Osteoblast (primary cell): ENCODE results near the gene SLC13A2. TPM values are rescaled to one million over a fixed set of nuclear protein-coding genes. Genes with fewer than 3 reads are reported as not detected.
"Not testable (repeated sequence)": the region's sequence is repeated elsewhere in the genome, so short reads cannot be mapped to it uniquely, and the experiment has no call there.

ENCODE experiments used
- DNase-seq: peaks from one replicate; pipeline ENCODE4 v3.0.0; 2011; ENCODE audit warnings: low spot score, mixed read lengths; ENCODE audit not compliant: insufficient read length; ENCODE audit errors: missing footprints
- H2AFZ ChIP-seq: 2 replicates; pipeline ENCODE4 v1.6.0; 2011; ENCODE audit warnings: mild to moderate bottlenecking, low read length
- H3K27ac ChIP-seq: 2 replicates; pipeline ENCODE4 v1.5.1; 2011; ENCODE audit warnings: mild to moderate bottlenecking, low read depth, low read length, moderate library complexity
- H3K27me3 ChIP-seq: 2 replicates; pipeline ENCODE4 v1.6.0; 2012; ENCODE audit warnings: mild to moderate bottlenecking, control low read depth, inconsistent platforms, low read length, moderate library complexity; ENCODE audit not compliant: insufficient read depth
- H3K36me3 ChIP-seq: 2 replicates; pipeline ENCODE4 v1.5.1; 2011; ENCODE audit warnings: mild to moderate bottlenecking, low read length, control low read depth, moderate library complexity; ENCODE audit not compliant: insufficient read depth
- H3K4me1 ChIP-seq: 2 replicates; pipeline ENCODE4 v1.5.1; 2011; ENCODE audit warnings: mild to moderate bottlenecking, low read length, control low read depth, moderate library complexity; ENCODE audit not compliant: insufficient read depth
- H3K4me2 ChIP-seq: 2 replicates; pipeline ENCODE4 v1.6.0; 2011; ENCODE audit warnings: mild to moderate bottlenecking, low read length; ENCODE audit not compliant: insufficient read depth
- H3K4me3 ChIP-seq: fragments of 200-600 bp; sonication (generic); 3 replicates; pipeline ENCODE4 v1.5.1; 2012; ENCODE audit warnings: mild to moderate bottlenecking, low read length, inconsistent platforms; ENCODE audit not compliant: insufficient read depth
- H3K79me2 ChIP-seq: 2 replicates; pipeline ENCODE4 v1.6.0; 2012; ENCODE audit warnings: mild to moderate bottlenecking, low read length, control low read depth, inconsistent platforms; ENCODE audit not compliant: insufficient read depth
- H3K9me3 ChIP-seq: 2 replicates; pipeline ENCODE4 v1.5.1; 2011; ENCODE audit warnings: low read depth, low read length, control low read depth
- H4K20me1 ChIP-seq: 2 replicates; pipeline ENCODE4 v1.6.0; 2012; ENCODE audit warnings: mild to moderate bottlenecking, low read length, control low read depth; ENCODE audit not compliant: insufficient read depth
- total RNA-seq: library from RNA; depleted of rRNA; stranded (reverse); fragments of >200 nt; gene quantifications from 2 replicates; pipeline ENCODE4 v1.2.3, GENCODE V29; 2012
- TF ChIP-seq, protein P1 (sequence below): IDR thresholded peaks from 2 replicates; pipeline ENCODE4 v1.5.1; 2011; ENCODE audit warnings: mild to moderate bottlenecking, low read depth, low read length, moderate library complexity; ENCODE audit errors: extremely low read depth

Gene SLC13A2
- total RNA-seq, 1 donor, result not detected

GRCh38 chr17:28519236-28519635 lies 45.8 kb downstream of the SLC13A2 start:
- H3K27ac ChIP-seq, result no peak overlapping the region
- DNase-seq, result peak; percentile 42
- no peaks in the 10 kb centered on the region for H4K20me1 ChIP-seq
- H3K4me3 ChIP-seq, result no peak overlapping the region
- no peak overlapping the region for H3K4me2 ChIP-seq
- peaks cover 6% of the 10 kb centered on the region for H3K27me3 ChIP-seq
- no peaks in the 10 kb centered on the region for H3K4me1 ChIP-seq
- H3K9me3 ChIP-seq, result no peaks in the 10 kb centered on the region
- no peak overlapping the region for H2AFZ ChIP-seq
- TF ChIP-seq, protein P1, sequence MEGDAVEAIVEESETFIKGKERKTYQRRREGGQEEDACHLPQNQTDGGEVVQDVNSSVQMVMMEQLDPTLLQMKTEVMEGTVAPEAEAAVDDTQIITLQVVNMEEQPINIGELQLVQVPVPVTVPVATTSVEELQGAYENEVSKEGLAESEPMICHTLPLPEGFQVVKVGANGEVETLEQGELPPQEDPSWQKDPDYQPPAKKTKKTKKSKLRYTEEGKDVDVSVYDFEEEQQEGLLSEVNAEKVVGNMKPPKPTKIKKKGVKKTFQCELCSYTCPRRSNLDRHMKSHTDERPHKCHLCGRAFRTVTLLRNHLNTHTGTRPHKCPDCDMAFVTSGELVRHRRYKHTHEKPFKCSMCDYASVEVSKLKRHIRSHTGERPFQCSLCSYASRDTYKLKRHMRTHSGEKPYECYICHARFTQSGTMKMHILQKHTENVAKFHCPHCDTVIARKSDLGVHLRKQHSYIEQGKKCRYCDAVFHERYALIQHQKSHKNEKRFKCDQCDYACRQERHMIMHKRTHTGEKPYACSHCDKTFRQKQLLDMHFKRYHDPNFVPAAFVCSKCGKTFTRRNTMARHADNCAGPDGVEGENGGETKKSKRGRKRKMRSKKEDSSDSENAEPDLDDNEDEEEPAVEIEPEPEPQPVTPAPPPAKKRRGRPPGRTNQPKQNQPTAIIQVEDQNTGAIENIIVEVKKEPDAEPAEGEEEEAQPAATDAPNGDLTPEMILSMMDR, result no peak
- H3K79me2 ChIP-seq, result no peaks in the 10 kb centered on the region
- no peaks in the 10 kb centered on the region for H3K36me3 ChIP-seq

DNA sequence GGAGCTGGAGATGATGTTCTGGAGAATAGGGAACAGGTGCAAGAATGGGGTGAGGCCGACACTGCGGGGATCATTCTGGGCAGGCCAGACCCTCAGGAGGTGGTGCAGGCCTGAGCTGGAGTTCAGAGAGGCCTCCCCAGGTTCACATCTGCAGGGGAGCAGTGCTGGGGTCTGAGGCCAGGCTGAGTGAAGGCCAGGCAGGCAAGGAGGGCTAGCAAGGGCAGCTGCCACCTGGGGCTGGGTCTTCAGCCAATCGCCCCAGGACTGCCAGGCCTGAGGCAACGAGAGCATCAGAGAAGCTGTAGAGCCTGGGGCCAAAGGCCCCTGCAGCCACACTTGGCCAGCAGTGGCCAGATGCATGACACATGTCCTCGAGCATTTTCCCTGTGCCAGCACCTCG lies 47.2 kb downstream of the SLC13A2 start:
- TF ChIP-seq, protein P1, result no peak
- no peaks in the 10 kb centered on the region for H3K27me3 ChIP-seq
- no peaks in the 10 kb centered on the region for H3K9me3 ChIP-seq
- no peak overlapping the region for H2AFZ ChIP-seq
- no peaks in the 10 kb centered on the region for H4K20me1 ChIP-seq
- no peaks in the 10 kb centered on the region for H3K36me3 ChIP-seq
- H3K27ac ChIP-seq, result no peak overlapping the region
- peaks cover 7% of the 10 kb centered on the region for H3K4me1 ChIP-seq
- H3K4me3 ChIP-seq, result no peak overlapping the region
- no peaks in the 10 kb centered on the region for H3K79me2 ChIP-seq
- no peak for DNase-seq
- H3K4me2 ChIP-seq, result no peak overlapping the region

- DNase-seq, result peak; percentile 73
- no peaks in the 10 kb centered on the region for H3K27me3 ChIP-seq
- no peaks in the 10 kb centered on the region for H3K9me3 ChIP-seq
- H3K79me2 ChIP-seq, result no peaks in the 10 kb centered on the region
- H3K27ac ChIP-seq, result no peak overlapping the region
- no peaks in the 10 kb centered on the region for H3K36me3 ChIP-seq
- H3K4me2 ChIP-seq, result no peak overlapping the region
- H3K4me3 ChIP-seq, result no peak overlapping the region
- no peaks in the 10 kb centered on the region for H4K20me1 ChIP-seq
- TF ChIP-seq, protein P1, result no peak
- H2AFZ ChIP-seq, result no peak overlapping the region
- H3K4me1 ChIP-seq, result peaks cover 7% of the 10 kb centered on the region
Observed at GRCh38 chr17:28521311-28522085, 48.1 kb downstream of the SLC13A2 start.

GRCh38 chr17:28522281-28522680 lies 48.8 kb downstream of the SLC13A2 start:
- H3K4me2 ChIP-seq, DNase-seq, H3K4me1 ChIP-seq, H3K9me3 ChIP-seq, H2AFZ ChIP-seq, H3K27me3 ChIP-seq, H3K4me3 ChIP-seq, H4K20me1 ChIP-seq, H3K79me2 ChIP-seq, H3K36me3 ChIP-seq, H3K27ac ChIP-seq: not testable (repeated sequence)
